ENCODE data around the gene RIPK1.

RIPK1 gene

DNA sequence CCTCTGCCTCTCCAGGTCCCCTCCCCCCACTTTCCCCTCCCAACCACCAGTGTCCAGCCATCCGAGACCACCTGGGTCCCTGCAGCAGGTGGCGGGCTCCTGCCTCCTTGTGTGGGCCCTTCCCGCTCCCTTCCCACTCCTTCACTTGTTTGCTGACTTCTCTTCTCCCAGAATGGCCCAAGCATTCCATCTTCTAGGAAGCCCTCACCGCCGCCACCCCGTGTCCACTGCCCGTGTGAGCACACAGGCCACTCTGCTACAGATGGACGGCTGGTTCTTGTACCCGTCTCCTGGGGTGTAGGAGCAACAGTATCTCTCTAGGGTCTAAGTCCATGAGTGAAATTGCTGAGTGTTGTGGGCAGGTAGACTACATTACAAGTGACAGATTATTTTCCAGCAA lies 65.2 kb downstream of the RIPK1 start:
- TF ChIP-seq, protein P1, sequence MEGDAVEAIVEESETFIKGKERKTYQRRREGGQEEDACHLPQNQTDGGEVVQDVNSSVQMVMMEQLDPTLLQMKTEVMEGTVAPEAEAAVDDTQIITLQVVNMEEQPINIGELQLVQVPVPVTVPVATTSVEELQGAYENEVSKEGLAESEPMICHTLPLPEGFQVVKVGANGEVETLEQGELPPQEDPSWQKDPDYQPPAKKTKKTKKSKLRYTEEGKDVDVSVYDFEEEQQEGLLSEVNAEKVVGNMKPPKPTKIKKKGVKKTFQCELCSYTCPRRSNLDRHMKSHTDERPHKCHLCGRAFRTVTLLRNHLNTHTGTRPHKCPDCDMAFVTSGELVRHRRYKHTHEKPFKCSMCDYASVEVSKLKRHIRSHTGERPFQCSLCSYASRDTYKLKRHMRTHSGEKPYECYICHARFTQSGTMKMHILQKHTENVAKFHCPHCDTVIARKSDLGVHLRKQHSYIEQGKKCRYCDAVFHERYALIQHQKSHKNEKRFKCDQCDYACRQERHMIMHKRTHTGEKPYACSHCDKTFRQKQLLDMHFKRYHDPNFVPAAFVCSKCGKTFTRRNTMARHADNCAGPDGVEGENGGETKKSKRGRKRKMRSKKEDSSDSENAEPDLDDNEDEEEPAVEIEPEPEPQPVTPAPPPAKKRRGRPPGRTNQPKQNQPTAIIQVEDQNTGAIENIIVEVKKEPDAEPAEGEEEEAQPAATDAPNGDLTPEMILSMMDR (conservative IDR thresholded peaks at IDR 0.05) = no peak
- TF ChIP-seq ZFX (IDR thresholded peaks at IDR 0.05) = no peak
- peak overlapping the region; percentile 7; the same call in 1 of the 2 replicates for H3K27ac ChIP-seq

DNA sequence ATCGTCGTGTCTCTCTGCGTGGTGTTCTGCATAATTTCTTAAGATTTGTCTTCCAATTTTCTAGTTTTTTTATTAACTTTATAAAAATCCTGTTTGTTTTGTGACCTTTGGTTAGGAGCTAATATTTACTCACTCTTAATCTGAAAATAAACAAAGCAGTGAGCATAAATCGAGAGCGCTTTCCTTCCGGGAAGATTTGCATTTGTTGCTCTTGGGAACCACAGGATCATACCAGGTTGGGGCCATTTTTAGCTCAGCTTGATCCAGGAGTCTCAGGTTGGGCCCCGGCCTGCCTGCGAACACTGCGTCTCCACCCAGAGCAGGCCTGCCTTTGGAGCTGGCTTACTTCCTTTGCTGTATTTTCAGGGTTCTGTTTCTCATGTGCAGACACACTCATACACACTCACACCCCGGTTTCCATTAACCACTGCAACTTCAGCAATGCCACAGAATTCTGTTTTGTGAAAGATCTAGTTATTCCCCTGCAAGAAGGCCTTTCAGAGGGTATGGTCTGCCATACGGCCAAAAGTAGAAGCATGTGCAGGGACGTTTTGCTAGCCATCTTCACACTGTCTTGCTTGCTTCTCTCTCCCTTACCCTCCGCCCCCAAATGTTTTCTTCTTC lies 67.5 kb downstream of the RIPK1 start:
- peak overlapping the region; percentile 80 for H3K27ac ChIP-seq
- no peak for TF ChIP-seq ZFX (IDR thresholded peaks at IDR 0.05)
- TF ChIP-seq, protein P1 (conservative IDR thresholded peaks at IDR 0.05) = no peak

DNA sequence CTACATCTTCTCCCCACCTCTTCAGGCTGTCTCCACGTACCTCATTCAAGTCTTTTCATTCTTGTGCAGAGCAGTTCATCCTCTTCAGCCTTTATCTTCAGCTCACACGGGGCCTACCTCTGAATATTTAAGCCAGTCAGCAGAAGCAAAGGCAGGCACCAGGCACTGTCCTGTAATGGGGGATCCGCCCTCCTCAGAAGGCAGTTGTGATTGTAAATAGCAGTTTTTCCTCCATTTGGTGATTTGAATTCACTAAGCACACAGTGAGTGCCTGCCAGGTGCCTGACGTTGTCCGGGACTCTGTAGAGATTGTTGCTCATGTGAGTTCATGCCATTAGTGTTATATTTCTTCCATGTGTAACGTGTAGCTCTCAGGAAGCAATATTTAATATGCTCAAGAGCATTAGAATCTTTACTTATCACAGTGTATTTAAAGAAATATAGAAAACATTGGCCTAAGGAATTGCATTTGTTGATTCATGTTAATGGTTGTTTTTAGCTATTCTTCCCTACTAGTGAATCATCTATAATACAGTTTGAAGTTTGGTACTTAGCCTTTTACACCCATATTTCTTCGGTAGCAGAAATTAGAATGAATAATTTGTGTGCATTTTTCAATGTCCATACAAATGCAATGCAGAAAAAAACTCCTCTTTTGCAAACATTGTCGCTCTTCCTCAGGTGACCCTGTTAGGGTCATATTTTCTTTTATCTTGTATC lies 68.2 kb downstream of the RIPK1 start:
- TF ChIP-seq ZFX (IDR thresholded peaks at IDR 0.05) = peak; percentile 21; the same call in 1 of the 2 replicates
- TF ChIP-seq, protein P1 (conservative IDR thresholded peaks at IDR 0.05) = no peak
- H3K27ac ChIP-seq = peak overlapping the region; percentile 80

DNA sequence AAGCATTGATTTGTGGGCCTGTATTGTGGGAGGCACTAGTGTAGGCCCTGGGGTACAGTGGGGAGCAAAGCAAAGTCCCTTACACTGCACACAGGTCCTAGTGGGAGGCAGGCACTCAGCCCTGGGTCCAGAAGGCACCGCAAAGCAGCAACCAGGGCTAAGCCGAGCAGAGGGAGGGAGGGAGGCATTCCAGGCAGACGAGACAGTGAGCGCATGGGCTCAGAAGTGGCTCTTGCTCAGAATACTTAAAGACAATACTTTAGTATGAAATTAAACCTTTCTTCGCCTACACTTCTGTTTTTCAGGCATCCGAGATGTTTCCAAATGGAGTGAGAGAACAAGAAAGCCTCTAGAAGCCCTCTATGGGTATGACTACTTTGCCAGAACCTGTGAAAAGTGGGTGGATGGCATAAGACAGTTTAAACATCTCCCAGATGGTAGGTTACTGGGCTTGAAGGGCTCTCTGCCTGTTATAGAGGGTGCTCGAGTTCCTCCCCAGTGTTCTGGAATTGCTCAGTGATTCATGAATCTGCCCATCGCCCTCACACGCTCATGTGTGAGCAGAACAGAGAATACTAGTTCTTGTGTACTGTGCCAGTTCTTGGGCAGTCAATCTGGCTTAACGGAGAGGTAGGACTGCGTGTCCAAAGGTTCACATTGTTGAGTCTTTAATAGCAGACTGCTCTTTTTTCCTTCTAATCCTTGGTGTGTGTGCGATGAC lies 68.9 kb downstream of the RIPK1 start:
- TF ChIP-seq, protein P1 (conservative IDR thresholded peaks at IDR 0.05) = no peak
- no peak for TF ChIP-seq ZFX (IDR thresholded peaks at IDR 0.05)
- peak overlapping the region; percentile 17; the same call in 1 of the 2 replicates for H3K27ac ChIP-seq

DNA sequence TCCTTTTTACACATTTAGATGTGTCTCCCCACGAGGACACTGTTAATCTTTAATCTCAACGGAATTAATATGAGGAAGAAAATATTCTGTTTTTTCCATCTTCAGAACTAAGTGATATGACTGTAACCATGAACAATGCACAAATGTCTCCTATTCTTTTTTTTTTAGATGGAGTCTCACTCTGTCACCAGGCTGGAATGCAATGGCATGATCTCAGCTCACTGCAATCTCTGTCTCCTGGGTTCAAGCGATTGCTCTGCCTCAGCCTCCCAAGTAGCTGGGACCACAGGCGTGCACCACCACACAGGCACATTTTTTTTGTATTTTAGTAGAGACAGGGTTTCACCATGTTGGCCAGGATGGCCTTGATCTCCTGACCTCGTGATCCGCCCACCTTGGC lies 69.6 kb downstream of the RIPK1 start:
- peak overlapping the region; percentile 31; the same call in 1 of the 2 replicates for H3K27ac ChIP-seq

DNA sequence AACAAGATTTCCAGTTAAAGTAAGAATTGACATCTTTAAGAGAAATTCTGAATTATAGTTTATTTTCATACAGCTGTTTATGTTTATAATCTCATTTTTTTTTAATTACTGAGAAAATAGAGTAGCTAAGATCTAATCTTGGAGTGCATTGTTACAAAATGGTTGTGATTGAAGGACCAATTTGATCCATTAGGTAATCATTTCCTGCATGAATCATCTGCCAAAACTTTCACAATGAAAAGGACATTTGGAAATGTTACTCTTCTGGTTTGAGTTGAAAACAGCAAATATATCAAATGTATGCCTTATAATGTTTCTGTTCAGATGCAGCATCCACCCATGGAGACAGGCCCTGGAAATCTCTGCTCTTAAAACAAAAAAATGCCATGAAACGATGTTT lies 70.0 kb downstream of the RIPK1 start:
- H3K27ac ChIP-seq = peak overlapping the region; percentile 79; the same call in 1 of the 2 replicates
- TF ChIP-seq, protein P1 (conservative IDR thresholded peaks at IDR 0.05) = no peak
- TF ChIP-seq ZFX (IDR thresholded peaks at IDR 0.05) = no peak

DNA sequence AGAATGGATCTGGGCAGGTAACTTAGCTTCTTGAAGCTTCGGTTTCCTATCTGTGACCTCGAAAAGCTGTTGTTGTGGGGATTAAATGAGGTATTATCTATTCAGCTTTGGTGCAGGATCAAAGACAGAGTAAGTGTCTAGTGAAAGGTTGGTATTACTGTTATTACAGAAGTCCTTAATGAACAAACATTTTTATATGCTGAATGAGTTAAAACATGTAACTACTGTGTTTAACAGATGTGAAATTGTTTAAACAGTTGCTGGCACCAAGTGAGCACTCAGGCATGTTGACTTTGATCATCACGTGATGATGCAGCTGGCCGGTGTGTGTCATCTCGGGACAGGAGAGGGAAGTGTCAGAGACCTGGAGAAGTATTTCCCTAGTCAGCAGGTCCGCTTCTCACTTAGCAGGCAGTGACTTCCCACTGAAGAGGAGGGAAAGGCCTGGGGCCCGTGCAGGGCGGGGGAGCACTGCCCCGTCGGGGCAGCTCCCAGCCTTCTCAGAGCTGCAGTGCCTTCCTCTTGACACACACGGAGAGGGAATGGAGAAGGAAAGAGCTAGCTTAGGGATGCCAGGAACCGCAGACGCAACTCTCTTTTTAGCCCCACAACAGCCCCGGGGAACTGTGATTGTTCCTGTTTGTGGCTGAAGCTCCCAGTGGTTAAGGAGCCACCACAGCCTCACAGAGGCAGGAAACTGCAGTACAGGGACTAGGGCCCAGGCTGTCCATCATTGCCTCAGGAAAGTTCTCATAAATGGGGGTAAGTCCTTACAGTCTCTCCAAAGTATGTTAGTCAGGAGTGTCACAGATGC lies 71.0 kb downstream of the RIPK1 start:
- H3K27ac ChIP-seq = peak overlapping the region; percentile 79
- TF ChIP-seq, protein P1 (conservative IDR thresholded peaks at IDR 0.05) = no peak
- TF ChIP-seq ZFX (IDR thresholded peaks at IDR 0.05) = no peak

All from C4-2B (cell line).